ENCODE measurements around the gene IRF7. TPM values are rescaled to one million over a fixed set of nuclear protein-coding genes. Genes with fewer than 3 reads are reported as not detected.

Gene IRF7
- total RNA-seq, 4 donors from 2014 or later, result 11.3 to 39.6 (median 14.2) TPM

DNA sequence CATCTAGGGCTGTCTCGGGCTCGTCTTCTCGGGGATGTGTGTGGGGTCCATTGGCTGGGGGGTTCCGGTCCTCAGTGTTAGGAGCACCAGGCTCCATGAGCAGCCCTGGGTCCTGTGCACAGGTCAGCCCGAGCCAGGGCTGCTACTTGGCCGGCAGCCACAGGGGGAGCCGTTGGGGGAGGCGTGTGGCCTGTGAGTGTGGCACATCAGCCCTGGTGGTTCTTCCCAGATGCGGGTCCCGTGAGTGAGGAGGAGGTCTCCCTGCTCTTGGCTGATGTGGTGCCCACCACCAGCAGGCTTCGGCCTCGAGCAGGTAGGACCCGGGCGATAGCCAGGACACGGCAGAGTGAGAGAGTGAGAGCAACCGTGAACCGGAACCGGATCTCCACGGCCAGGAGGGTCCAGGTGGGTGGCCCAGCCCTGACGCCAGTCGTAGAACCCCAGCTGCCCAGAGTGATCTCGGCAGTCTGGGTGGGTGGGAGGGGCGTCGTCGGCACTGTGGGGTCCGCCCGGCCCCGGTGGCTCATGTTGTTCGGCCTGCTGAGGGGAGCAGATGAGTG, 18.5 kb downstream of the IRF7 start:
- no peaks in the 10 kb centered on the region for H3K4me1 ChIP-seq
- H3K4me3 ChIP-seq, result no peak overlapping the region
- H3K27me3 ChIP-seq, result no peaks in the 10 kb centered on the region
- WGBS, result 92% methylated on average over 15 of the region's 29 CpGs
- no peaks in the 10 kb centered on the region for H3K9me3 ChIP-seq
- intact Hi-C loops (cut with DNase I), result no loop called here
- TF ChIP-seq POLR2A (IDR thresholded peaks at IDR 0.05; ENCODE audit: low read depth), result no peak
- TF ChIP-seq EP300 (IDR thresholded peaks at IDR 0.05), result no peak
- H3K36me3 ChIP-seq, result peaks cover 79 to 100% (median 99%) of the 10 kb centered on the region in 4 donors
- H3K27ac ChIP-seq (replicated peaks in 1 of 4), result no peak overlapping the region
- no peak for DNase-seq (ENCODE audit: extremely low spot score)

DNA sequence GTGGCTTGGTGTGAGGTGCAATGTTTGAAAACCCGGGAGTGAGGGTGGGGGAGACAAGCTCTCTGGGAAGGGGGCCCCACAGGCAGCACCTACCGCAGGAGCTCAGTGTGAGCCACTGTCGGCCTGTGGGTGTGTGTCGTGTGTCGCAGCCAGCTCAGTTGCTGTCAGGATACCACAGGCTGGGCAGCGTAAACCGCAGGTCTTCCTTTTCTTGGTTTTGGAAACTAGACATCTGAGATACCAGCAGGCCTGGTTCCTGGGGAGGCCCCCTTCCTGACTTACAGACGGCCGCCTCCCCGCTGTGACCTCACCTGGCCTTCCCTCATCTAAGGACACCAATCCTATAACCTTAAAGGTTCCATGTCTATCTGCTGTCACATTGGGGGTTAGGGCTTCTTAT, 19.4 kb downstream of the IRF7 start:
- no peak overlapping the region for H3K4me3 ChIP-seq
- H3K27ac ChIP-seq (replicated peaks in 1 of 4), result no peak overlapping the region
- no peaks in the 10 kb centered on the region for H3K27me3 ChIP-seq
- TF ChIP-seq POLR2A (IDR thresholded peaks at IDR 0.05; ENCODE audit: low read depth), result no peak
- TF ChIP-seq POLR2AphosphoS5 (IDR thresholded peaks at IDR 0.05), result no peak
- TF ChIP-seq, protein P1, sequence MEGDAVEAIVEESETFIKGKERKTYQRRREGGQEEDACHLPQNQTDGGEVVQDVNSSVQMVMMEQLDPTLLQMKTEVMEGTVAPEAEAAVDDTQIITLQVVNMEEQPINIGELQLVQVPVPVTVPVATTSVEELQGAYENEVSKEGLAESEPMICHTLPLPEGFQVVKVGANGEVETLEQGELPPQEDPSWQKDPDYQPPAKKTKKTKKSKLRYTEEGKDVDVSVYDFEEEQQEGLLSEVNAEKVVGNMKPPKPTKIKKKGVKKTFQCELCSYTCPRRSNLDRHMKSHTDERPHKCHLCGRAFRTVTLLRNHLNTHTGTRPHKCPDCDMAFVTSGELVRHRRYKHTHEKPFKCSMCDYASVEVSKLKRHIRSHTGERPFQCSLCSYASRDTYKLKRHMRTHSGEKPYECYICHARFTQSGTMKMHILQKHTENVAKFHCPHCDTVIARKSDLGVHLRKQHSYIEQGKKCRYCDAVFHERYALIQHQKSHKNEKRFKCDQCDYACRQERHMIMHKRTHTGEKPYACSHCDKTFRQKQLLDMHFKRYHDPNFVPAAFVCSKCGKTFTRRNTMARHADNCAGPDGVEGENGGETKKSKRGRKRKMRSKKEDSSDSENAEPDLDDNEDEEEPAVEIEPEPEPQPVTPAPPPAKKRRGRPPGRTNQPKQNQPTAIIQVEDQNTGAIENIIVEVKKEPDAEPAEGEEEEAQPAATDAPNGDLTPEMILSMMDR (IDR thresholded peaks at IDR 0.05), result no peak
- TF ChIP-seq EP300 (IDR thresholded peaks at IDR 0.05), result no peak
- 89% methylated on average over 6 of the region's 10 CpGs for WGBS
- DNase-seq (ENCODE audit: extremely low spot score), result no peak
- H3K4me1 ChIP-seq, result no peaks in the 10 kb centered on the region
- intact Hi-C loops (cut with DNase I), result no loop called here
- peaks cover 75 to 100% (median 98%) of the 10 kb centered on the region in 4 donors for H3K36me3 ChIP-seq
- no peaks in the 10 kb centered on the region for H3K9me3 ChIP-seq

DNA sequence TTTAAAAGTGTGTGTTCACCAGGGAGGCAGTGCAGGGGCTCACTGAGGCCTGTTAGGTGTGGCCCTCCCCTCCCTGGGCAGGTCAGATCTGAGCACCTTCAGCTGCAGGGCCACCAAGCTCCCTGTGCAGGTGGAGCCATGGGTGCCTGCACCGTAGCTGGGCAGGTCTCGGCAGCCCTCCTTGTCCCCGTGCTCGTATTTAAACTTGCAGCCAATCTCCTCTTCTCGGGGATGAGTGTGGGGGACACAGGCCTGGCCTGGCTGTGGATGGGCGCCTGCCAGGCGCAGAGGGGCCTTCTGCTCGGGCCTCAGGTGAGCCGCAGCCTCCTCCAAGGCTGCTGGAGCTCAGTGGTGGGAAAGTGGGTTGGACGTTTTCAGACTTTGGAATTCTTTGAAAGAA, 20.4 kb downstream of the IRF7 start:
- peaks cover 79 to 100% (median 98%) of the 10 kb centered on the region in 4 donors for H3K36me3 ChIP-seq
- TF ChIP-seq, protein P1 (IDR thresholded peaks at IDR 0.05), result no peak
- no peak for TF ChIP-seq EP300 (IDR thresholded peaks at IDR 0.05)
- no peak for TF ChIP-seq POLR2AphosphoS5 (IDR thresholded peaks at IDR 0.05)
- WGBS, result 81% methylated on average over 10 of the region's 10 CpGs

DNA sequence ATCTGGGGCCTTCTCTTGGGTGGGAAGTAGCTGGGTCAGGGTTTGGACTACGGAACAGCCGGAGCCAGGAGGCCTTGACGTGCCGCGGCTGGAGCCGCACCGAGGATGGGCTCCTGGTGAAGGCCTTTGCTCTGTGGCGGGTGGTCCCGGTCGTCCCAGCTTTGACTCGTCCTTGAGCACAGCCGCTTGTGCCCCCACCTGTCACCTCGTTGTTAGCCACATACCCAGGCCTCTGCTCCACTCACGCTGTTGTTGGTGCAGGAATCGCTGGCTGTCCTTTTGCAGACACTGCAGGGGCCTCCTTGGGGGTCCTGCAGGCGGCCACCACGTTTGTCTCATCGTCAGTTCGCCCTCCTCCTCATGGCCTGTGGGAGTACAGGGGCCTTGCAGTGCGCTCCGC, 22.4 kb downstream of the IRF7 start:
- Histone ChIP-seq H3K36me3 (peaks cover 77 to 100% (median 99%) of the 10 kb centered on the region in 4 donors), H3K9me3 (no peaks in the 10 kb centered on the region), H3K27ac (replicated peaks in 1 of 4) (no peak overlapping the region), H3K27me3 (no peaks in the 10 kb centered on the region), H3K4me1 (no peaks in the 10 kb centered on the region), H3K4me3 (no peak overlapping the region)
- intact Hi-C loops (cut with DNase I), result no loop called here
- 90% methylated on average over 21 of the region's 21 CpGs for WGBS
- TF ChIP-seq POLR2A (IDR thresholded peaks at IDR 0.05; ENCODE audit: low read depth) (no peak), POLR2AphosphoS5 (IDR thresholded peaks at IDR 0.05) (no peak), EP300 (IDR thresholded peaks at IDR 0.05) (no peak)
- TF ChIP-seq, protein P1 (IDR thresholded peaks at IDR 0.05), result no peak
- DNase-seq (ENCODE audit: extremely low spot score), result no peak

More for the DNA sequence above, 20.4 kb downstream of the IRF7 start:
- no peak overlapping the region for H3K4me3 ChIP-seq
- intact Hi-C loops (cut with DNase I), result no loop called here
- no peaks in the 10 kb centered on the region for H3K4me1 ChIP-seq
- H3K27me3 ChIP-seq, result no peaks in the 10 kb centered on the region
- no peak overlapping the region for H3K27ac ChIP-seq (replicated peaks in 1 of 4)
- no peak for DNase-seq (ENCODE audit: extremely low spot score)
- H3K9me3 ChIP-seq, result no peaks in the 10 kb centered on the region

DNA sequence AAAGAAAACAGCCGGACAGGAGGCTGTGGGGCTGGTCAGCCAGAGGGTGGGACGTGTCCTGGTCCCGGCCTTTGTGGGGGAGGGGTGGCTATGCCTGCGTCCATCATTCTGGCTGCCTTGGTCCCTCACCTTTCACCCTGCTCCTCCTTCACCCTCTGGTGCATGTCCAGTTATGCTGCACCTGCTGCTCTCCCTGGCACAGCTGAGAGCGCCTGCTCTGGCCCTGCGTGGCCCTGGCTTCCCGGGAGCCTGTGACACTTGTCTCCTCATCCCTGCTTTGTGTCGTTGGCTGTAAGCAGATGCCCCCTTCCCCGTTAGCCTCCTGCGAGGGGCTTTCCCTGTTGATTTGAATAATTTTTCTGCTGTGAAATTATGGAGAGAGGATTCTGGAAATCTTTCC, 22.8 kb downstream of the IRF7 start:
- Histone ChIP-seq H3K27ac (replicated peaks in 1 of 4) (no peak overlapping the region), H3K27me3 (no peaks in the 10 kb centered on the region), H3K9me3 (no peaks in the 10 kb centered on the region), H3K4me3 (no peak overlapping the region), H3K36me3 (peaks cover 76 to 100% (median 99%) of the 10 kb centered on the region in 4 donors), H3K4me1 (no peaks in the 10 kb centered on the region)
- no peak for DNase-seq (ENCODE audit: extremely low spot score)
- intact Hi-C loops (cut with DNase I), result no loop called here
- no peak for TF ChIP-seq POLR2AphosphoS5 (IDR thresholded peaks at IDR 0.05)
- TF ChIP-seq, protein P1 (IDR thresholded peaks at IDR 0.05), result no peak
- TF ChIP-seq POLR2A (IDR thresholded peaks at IDR 0.05; ENCODE audit: low read depth), result no peak
- no peak for TF ChIP-seq EP300 (IDR thresholded peaks at IDR 0.05)
- 85% methylated on average over 10 of the region's 10 CpGs for WGBS

Measured in esophagus muscularis mucosa (tissue), 4 donors.